ENCODE data around the gene CDKL1. TPM values are rescaled to one million over a fixed set of nuclear protein-coding genes. Genes with fewer than 3 reads are reported as not detected.

Gene CDKL1
- total RNA-seq, 1 donor from 2014 or later = 17.5 TPM

Small RNA genes lying within 50 kb of the gene (small RNA-seq; reads per million reads assigned to genes)
- gene MIR4504 = not detected

Other genes starting within 250 kb of the CDKL1 start
- 83.6 TPM for gene SOS2, start 165.3 kb downstream of the CDKL1 start, total RNA-seq
- 18.6 TPM for gene L2HGDH, start 84.7 kb downstream of the CDKL1 start, total RNA-seq
- gene DMAC2L, start 84.6 kb downstream of the CDKL1 start, total RNA-seq = 15.9 TPM
- gene MAP4K5, start 135.7 kb upstream of the CDKL1 start, total RNA-seq = 148 TPM
- gene ATL1, start 163.3 kb upstream of the CDKL1 start, total RNA-seq = 99.8 TPM

Measured in occipital lobe (tissue), 2 donors.